Suprapubic skin (tissue), 4 donors: ENCODE data around the gene PSMG1.

ENCODE experiments used
- CTCF ChIP-seq, 2 donors: fragments of 200-600 bp in 1 of 2; fragments of 450-650 bp in 1 of 2; sonication (generic) in 1 of 2; IDR thresholded peaks; one replicate each; pipeline ENCODE4 v1.5.1; 2016 to 2019; ENCODE audit warnings: antibody characterized with exemption in 2 of 2, mild to moderate bottlenecking in 1 of 2, moderate library complexity in 1 of 2
- EP300 ChIP-seq: sonication (generic); formaldehyde crosslinking; IDR thresholded peaks from one replicate; pipeline ENCODE4 v1.6.1; 2017; ENCODE audit warnings: antibody characterized with exemption
- POLR2A ChIP-seq, 2 donors: fragments of 450-650 bp; IDR thresholded peaks; one replicate each; pipeline ENCODE4 v1.6.1; 2017; ENCODE audit warnings: antibody characterized with exemption in 2 of 2, mild to moderate bottlenecking in 2 of 2, moderate library complexity in 2 of 2
- POLR2AphosphoS5 ChIP-seq, 3 donors: sonication (generic); formaldehyde crosslinking; IDR thresholded peaks; one replicate each; pipeline ENCODE4 v1.6.1; 2017; ENCODE audit warnings: antibody characterized with exemption in 3 of 3

GRCh38 chr21:39181205-39181818 is 1.9 kb downstream of the PSMG1 start:
- TF ChIP-seq POLR2AphosphoS5 (IDR thresholded peaks at IDR 0.05) (no peak), CTCF (IDR thresholded peaks at IDR 0.05) (no peak), POLR2A (IDR thresholded peaks at IDR 0.05) (no peak), EP300 (no peak)
